Measurements from ENCODE around the gene SNX32. TPM values are rescaled to one million over a fixed set of nuclear protein-coding genes. Genes with fewer than 3 reads are reported as not detected.
A peak's percentile ranks its signal among the peaks of the same experiment; 100 is the strongest.

SNX32 gene
- total and polyA plus RNA-seq, 11 donors: 0.11 to 0.54 (median 0.37) TPM; not detected in 5

DNA sequence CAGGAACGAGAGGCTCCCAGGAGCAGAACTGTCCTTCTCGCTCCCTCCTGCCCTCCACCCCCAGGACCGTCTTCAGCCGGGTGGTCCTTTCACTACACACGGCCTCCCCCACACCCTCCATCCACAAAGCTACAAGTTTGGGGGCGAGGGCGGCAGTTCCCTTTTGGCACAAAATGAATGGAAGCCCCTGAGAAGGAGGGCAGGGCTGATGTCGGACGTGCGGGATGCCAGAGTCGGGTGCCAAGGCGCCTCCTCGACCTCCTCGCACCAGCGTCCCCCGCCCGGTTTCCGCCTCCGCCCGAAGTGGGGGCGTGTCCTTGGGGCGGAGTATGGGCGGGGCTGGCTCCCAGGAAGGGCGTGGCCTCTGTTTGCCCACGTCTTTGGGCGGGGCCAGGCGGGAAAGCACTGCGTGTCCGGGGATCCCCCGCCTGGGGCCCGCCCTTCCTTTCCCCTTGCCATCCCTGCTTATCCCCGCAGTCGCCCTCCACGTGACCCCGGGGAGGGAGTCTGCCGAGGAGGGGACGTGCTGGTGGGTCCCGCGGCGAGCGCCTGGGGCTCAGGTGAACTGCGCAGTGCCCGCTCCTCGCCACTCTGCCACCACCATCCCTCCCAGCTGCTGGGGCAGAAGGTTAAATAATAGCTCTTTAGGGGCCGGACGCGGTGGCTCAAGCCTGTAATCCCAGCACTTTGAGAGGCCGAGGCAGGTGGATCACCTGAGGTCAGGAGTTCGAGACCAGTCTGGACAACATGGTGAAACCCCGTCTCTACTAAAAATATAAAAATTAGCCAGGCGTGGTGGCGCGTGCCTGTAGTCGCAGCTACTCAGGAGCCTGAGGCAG, 39.8 kb downstream of the SNX32 start:
- DNase-seq (peak; percentile 95 to 97 (median 96)), ATAC-seq (peak; percentile 93 to 97 (median 94))
- Histone ChIP-seq H3K4me1 (peaks cover 3 to 39% (median 22%) of the 10 kb centered on the region in 12 donors), H3K4me3 (peak overlapping the region; percentile 32 to 95 (median 68)), H3K36me3 (peaks cover 0 to 21% (median 14%) of the 10 kb centered on the region in 9 donors), H3K27ac (peak overlapping the region; percentile 75 to 99 (median 96)), H3K27me3 (no peaks in the 10 kb centered on the region), H3K9me3 (no peaks in the 10 kb centered on the region)
- TF ChIP-seq POLR2A (IDR thresholded peaks at IDR 0.05): peak; percentile 52 to 91
- TF ChIP-seq, protein P1, sequence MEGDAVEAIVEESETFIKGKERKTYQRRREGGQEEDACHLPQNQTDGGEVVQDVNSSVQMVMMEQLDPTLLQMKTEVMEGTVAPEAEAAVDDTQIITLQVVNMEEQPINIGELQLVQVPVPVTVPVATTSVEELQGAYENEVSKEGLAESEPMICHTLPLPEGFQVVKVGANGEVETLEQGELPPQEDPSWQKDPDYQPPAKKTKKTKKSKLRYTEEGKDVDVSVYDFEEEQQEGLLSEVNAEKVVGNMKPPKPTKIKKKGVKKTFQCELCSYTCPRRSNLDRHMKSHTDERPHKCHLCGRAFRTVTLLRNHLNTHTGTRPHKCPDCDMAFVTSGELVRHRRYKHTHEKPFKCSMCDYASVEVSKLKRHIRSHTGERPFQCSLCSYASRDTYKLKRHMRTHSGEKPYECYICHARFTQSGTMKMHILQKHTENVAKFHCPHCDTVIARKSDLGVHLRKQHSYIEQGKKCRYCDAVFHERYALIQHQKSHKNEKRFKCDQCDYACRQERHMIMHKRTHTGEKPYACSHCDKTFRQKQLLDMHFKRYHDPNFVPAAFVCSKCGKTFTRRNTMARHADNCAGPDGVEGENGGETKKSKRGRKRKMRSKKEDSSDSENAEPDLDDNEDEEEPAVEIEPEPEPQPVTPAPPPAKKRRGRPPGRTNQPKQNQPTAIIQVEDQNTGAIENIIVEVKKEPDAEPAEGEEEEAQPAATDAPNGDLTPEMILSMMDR (IDR thresholded peaks at IDR 0.05): no peak
- 7 to 15% (median 10%) methylated on average over 31 to 54 of the region's 54 CpGs for WGBS, 4 donors
- intact Hi-C loops (cut with DNase I): loop anchor here in 3 of 10 donors (1.0 to 2.0 kb wide), 3 partner anchors 13 to 15 kb away; partner anchors contain the start of genes CFL1 (in 2 of the 3), FIBP (in 1 of the 3) and MUS81 (in 1 of the 3)

DNA sequence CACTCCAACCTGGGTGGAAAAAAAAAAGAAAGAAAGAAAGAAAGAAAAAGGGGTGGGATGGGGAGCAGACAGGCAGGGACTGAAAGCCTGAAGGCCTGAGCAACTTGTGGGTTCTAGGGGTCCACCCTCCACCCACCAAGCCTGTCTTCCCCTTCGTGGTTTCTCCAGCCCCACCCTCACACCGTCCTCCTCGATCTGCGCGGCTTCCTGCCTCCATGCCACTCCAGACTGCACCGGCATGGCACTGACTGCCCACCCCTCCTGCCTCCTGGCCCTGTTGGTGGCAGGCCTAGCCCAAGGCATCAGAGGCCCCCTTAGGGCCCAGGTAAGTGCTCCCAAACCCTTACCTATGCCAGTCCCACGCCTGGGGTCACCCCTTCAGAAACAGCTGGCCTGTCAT, 45.9 kb downstream of the SNX32 start, which contains the start of gene CTSW:
Gene CTSW, plus strand, starts transcription at position 221 of the 400 bp plus-strand sequence. Its CDS starts 18 bp downstream, at position 239.
- TF ChIP-seq, protein P1 (IDR thresholded peaks at IDR 0.05): no peak
- TF ChIP-seq POLR2A (IDR thresholded peaks at IDR 0.05): no peak
- H3K27me3 ChIP-seq: no peaks in the 10 kb centered on the region
- no peaks in the 10 kb centered on the region for H3K9me3 ChIP-seq
- H3K4me1 ChIP-seq: peaks cover 0 to 14% (median 3%) of the 10 kb centered on the region in 12 donors
- DNase-seq: peak in 1 of 5 donors; percentile 63
- intact Hi-C loops (cut with DNase I): loop anchor here in 5 of 10 donors (5.0 to 10.0 kb wide), 3 partner anchors 43 to 108 kb away; no protein-coding TSS in a partner anchor
- peak in 1 of 4 donors; percentile 4 for ATAC-seq
- peaks cover 0 to 28% (median 22%) of the 10 kb centered on the region in 9 donors for H3K36me3 ChIP-seq
- H3K27ac ChIP-seq: peak within 1 kb of the TSS in 1 of 12 donors; percentile 35
- WGBS, 4 donors: 56 to 70% (median 66%) methylated on average over 7 of the region's 7 CpGs
- H3K4me3 ChIP-seq: peak within 1 kb of the TSS in 1 of 12 donors; percentile 42

DNA sequence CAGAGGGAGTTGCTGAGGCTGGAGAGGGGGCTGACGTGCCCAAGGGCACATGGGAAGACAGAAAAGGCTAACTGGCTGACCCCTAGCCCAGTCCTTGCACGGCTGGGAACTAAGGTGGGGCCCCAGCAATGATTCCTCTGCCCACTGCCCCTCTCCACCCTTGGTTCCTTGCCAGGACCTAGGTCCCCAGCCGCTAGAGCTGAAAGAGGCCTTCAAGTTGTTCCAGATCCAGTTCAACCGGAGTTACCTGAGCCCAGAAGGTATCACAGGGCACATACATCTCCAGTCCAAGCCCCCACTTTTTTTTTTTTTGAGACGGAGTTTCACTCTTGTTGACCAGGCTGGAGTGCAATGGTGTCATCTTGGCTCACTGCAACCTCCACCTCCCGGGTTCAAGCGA, 46.3 kb downstream of the SNX32 start:
- TF ChIP-seq, protein P1 (IDR thresholded peaks at IDR 0.05): no peak
- no peak for TF ChIP-seq POLR2A (IDR thresholded peaks at IDR 0.05)

More for the DNA sequence above, 46.3 kb downstream of the SNX32 start:
- ATAC-seq (no peak), DNase-seq (peak in 1 of 5 donors; percentile 15)
- peaks cover 0 to 18% (median 7%) of the 10 kb centered on the region in 12 donors for H3K4me1 ChIP-seq
- intact Hi-C loops (cut with DNase I): loop anchor here in 5 of 10 donors (5.0 to 10.0 kb wide), 3 partner anchors 42 to 107 kb away; no protein-coding TSS in a partner anchor
- peaks cover 0 to 32% (median 25%) of the 10 kb centered on the region in 9 donors for H3K36me3 ChIP-seq
- H3K4me3 ChIP-seq: peak overlapping the region in 1 of 12 donors; percentile 42
- WGBS, 4 donors: 78 to 87% (median 79%) methylated on average over 6 to 7 of the region's 7 CpGs
- H3K27me3 ChIP-seq: no peaks in the 10 kb centered on the region
- no peaks in the 10 kb centered on the region for H3K9me3 ChIP-seq
- H3K27ac ChIP-seq: peak overlapping the region in 1 of 12 donors; percentile 35
